NCI-H1048 (cell line): Measurements from ENCODE around the gene KLHL29.

Experiments
- DNase-seq: peaks from one replicate; lab custom pipeline; 2025; lab: John Stamatoyannopoulos, UW

KLHL29 gene

GRCh38 chr2:23513245-23513871, 128.4 kb downstream of the KLHL29 start:
- DNase-seq: no peak

- no peak for DNase-seq
These were observed 129.2 kb downstream of the KLHL29 start for GRCh38 chr2:23513872-23514793.

- no peak for DNase-seq
These were observed 131.7 kb downstream of the KLHL29 start for GRCh38 chr2:23516520-23517256.

- DNase-seq: no peak
These were observed 133.7 kb downstream of the KLHL29 start for GRCh38 chr2:23518481-23519333.

- DNase-seq: no peak
These were observed 134.3 kb downstream of the KLHL29 start for GRCh38 chr2:23519334-23519651.

GRCh38 chr2:23520256-23520655, 135.3 kb downstream of the KLHL29 start:
- no peak for DNase-seq

GRCh38 chr2:23521060-23521459, 136.1 kb downstream of the KLHL29 start:
- no peak for DNase-seq

- no peak for DNase-seq
These were observed 137.9 kb downstream of the KLHL29 start for GRCh38 chr2:23522726-23523372.

GRCh38 chr2:23523373-23524260, 138.6 kb downstream of the KLHL29 start:
- no peak for DNase-seq

- DNase-seq: no peak
These were observed 139.3 kb downstream of the KLHL29 start for GRCh38 chr2:23524261-23524706.

GRCh38 chr2:23525137-23525765, 140.3 kb downstream of the KLHL29 start:
- no peak for DNase-seq

- no peak for DNase-seq
These were observed 141.1 kb downstream of the KLHL29 start for GRCh38 chr2:23526114-23526513.

GRCh38 chr2:23526835-23527790, 142.1 kb downstream of the KLHL29 start:
- no peak for DNase-seq

- DNase-seq: no peak
These were observed 143.2 kb downstream of the KLHL29 start for GRCh38 chr2:23528171-23528570.

GRCh38 chr2:23528690-23529089, 143.7 kb downstream of the KLHL29 start:
- DNase-seq: no peak

GRCh38 chr2:23529659-23530058, 144.7 kb downstream of the KLHL29 start:
- no peak for DNase-seq

- DNase-seq: no peak
These were observed 145.4 kb downstream of the KLHL29 start for GRCh38 chr2:23530206-23530908.

GRCh38 chr2:23530909-23531276, 145.9 kb downstream of the KLHL29 start:
- no peak for DNase-seq
